Esophagus squamous epithelium (tissue), 5 donors: ENCODE results near the gene SLC66A3. TPM values are rescaled to one million over a fixed set of nuclear protein-coding genes. Genes with fewer than 3 reads are reported as not detected.

ENCODE experiments used
- DNase-seq: peaks from one replicate; lab custom pipeline; 2025; lab: John Stamatoyannopoulos, UW
- H3K27ac ChIP-seq, 4 donors: fragments of 200-600 bp; sonication (generic); one replicate each; pipeline ENCODE4 v1.5.1; 2016 to 2019; ENCODE audit warnings: mild to moderate bottlenecking in 1 of 4
- H3K27me3 ChIP-seq, 4 donors: fragments of 200-600 bp; sonication (generic); 1 replicate in 3 of 4; 2 replicates in 1 of 4; pipeline versions ENCODE4 v1.5.1 to v1.6.0; 2017 to 2021; ENCODE audit warnings: antibody characterized with exemption in 1 of 4
- H3K36me3 ChIP-seq, 3 donors: fragments of 200-600 bp; sonication (generic); one replicate each; pipeline ENCODE4 v1.5.1; 2016 to 2019
- H3K4me1 ChIP-seq, 3 donors: fragments of 200-600 bp; sonication (generic); one replicate each; pipeline ENCODE4 v1.5.1; 2017 to 2019
- H3K4me3 ChIP-seq, 4 donors: fragments of 200-600 bp; sonication (generic); 1 replicate in 3 of 4; 2 replicates in 1 of 4; pipeline ENCODE4 v1.5.1; 2016 to 2019; ENCODE audit warnings: mild to moderate bottlenecking in 2 of 4, moderate library complexity in 1 of 4
- H3K9me3 ChIP-seq, 3 donors: fragments of 200-600 bp; sonication (generic); one replicate each; pipeline ENCODE4 v1.5.1; 2016 to 2019
- CTCF ChIP-seq, 6 experiments: fragments of 450-650 bp in 4 of 6; fragments of 200-600 bp in 2 of 6; sonication (generic) in 2 of 6; IDR thresholded peaks; one replicate each; pipeline ENCODE4 v1.5.1; 2016 to 2019; ENCODE audit warnings: antibody characterized with exemption in 6 of 6, mild to moderate bottlenecking in 4 of 6, moderate library complexity in 4 of 6
- POLR2A ChIP-seq, 4 donors: fragments of 450-650 bp; IDR thresholded peaks; one replicate each; pipeline ENCODE4 v1.6.1; 2017; ENCODE audit warnings: antibody characterized with exemption in 4 of 4, mild to moderate bottlenecking in 4 of 4, moderate library complexity in 3 of 4
- WGBS, 2 donors: methylation state at CpG; one replicate each; pipeline ENCODE4 v1.1.5; 2018; 5-methylcytosine and 5-hydroxymethylcytosine counted together
- intact Hi-C: fragments of 100-400 bp; cut with DNase I; formaldehyde crosslinking; loops from one replicate; pipeline ENCODE4 v1.15.0; 2022
- total RNA-seq, 4 donors: library from RNA; depleted of rRNA; stranded (reverse); fragments of >200 nt; gene quantifications; one replicate each; pipeline ENCODE4 v1.1.0, GENCODE V29; 2016
- donor health status: DM: yes; HTN: yes; CAD: no.

The SLC66A3 gene
- total RNA-seq, 4 donors from 2014 or later, result 15.6 to 27.8 (median 20.2) TPM

- WGBS, 2 donors, result 45 to 68% methylated on average over 2 to 3 of the region's 3 CpGs
- H3K4me3 ChIP-seq, result no peak overlapping the region
- H3K27ac ChIP-seq, result no peak overlapping the region
- DNase-seq, result no peak
- no peaks in the 10 kb centered on the region for H3K4me1 ChIP-seq
- intact Hi-C loops, result no loop called here
- H3K36me3 ChIP-seq, result no peaks in the 10 kb centered on the region
- peaks cover 0 to 19% (median 0%) of the 10 kb centered on the region in 4 donors for H3K27me3 ChIP-seq
- TF ChIP-seq CTCF (IDR thresholded peaks at IDR 0.05) (no peak), POLR2A (IDR thresholded peaks at IDR 0.05) (no peak)
- H3K9me3 ChIP-seq, result no peaks in the 10 kb centered on the region
These were observed 8.0 kb upstream of the SLC66A3 start for GRCh38 chr2:11147263-11147662.

- Histone ChIP-seq H3K27ac (no peak overlapping the region), H3K4me3 (no peak overlapping the region), H3K4me1 (peaks cover 13 to 22% (median 21%) of the 10 kb centered on the region in 3 donors), H3K27me3 (no peaks in the 10 kb centered on the region), H3K9me3 (no peaks in the 10 kb centered on the region), H3K36me3 (no peaks in the 10 kb centered on the region)
- intact Hi-C loops, result no loop called here
- no peak for TF ChIP-seq POLR2A (IDR thresholded peaks at IDR 0.05)
- no peak for TF ChIP-seq CTCF (IDR thresholded peaks at IDR 0.05)
- WGBS, 2 donors, result 94 to 100% methylated on average over 2 to 4 of the region's 6 CpGs
- DNase-seq, result no peak
These were observed 2.7 kb upstream of the SLC66A3 start for GRCh38 chr2:11152591-11152990.

- intact Hi-C loops, result no loop called here
- TF ChIP-seq POLR2A (IDR thresholded peaks at IDR 0.05) (peak in 1 of 4 donors; percentile 30), CTCF (IDR thresholded peaks at IDR 0.05) (no peak)
- peak overlapping the region; percentile 84 to 96 (median 92) for H3K27ac ChIP-seq
- peak overlapping the region; percentile 23 to 73 (median 58) for H3K4me3 ChIP-seq
- no peaks in the 10 kb centered on the region for H3K36me3 ChIP-seq
- H3K4me1 ChIP-seq, result peaks cover 13 to 22% (median 21%) of the 10 kb centered on the region in 3 donors
- 57 to 63% methylated on average over 24 to 34 of the region's 35 CpGs for WGBS, 2 donors
- H3K9me3 ChIP-seq, result no peaks in the 10 kb centered on the region
- no peak for DNase-seq
- no peaks in the 10 kb centered on the region for H3K27me3 ChIP-seq
These were observed 998 bp upstream of the SLC66A3 start for GRCh38 chr2:11154016-11154922.

GRCh38 chr2:11154923-11155380 is 315 bp upstream of the SLC66A3 start:
- Histone ChIP-seq H3K4me1 (peaks cover 13 to 22% (median 21%) of the 10 kb centered on the region in 3 donors), H3K36me3 (no peaks in the 10 kb centered on the region), H3K4me3 (peak overlapping the region; percentile 64 to 97 (median 76)), H3K27me3 (no peaks in the 10 kb centered on the region), H3K27ac (peak overlapping the region; percentile 87 to 96 (median 92)), H3K9me3 (no peaks in the 10 kb centered on the region)
- TF ChIP-seq POLR2A (IDR thresholded peaks at IDR 0.05) (no peak), CTCF (IDR thresholded peaks at IDR 0.05) (no peak)
- peak; percentile 85 for DNase-seq
- WGBS, 2 donors, result 0% methylated on average over 4 of the region's 49 CpGs; no CpG with 5 or more reads in 1 of the 2 donors
- intact Hi-C loops, result no loop called here
